ENCODE results near the gene SEC16A. TPM values are rescaled to one million over a fixed set of nuclear protein-coding genes. Genes with fewer than 3 reads are reported as not detected.

Gene SEC16A
- total and polyA plus RNA-seq, 2 experiments from 2014 or later = 42.0 to 42.7 TPM

DNA sequence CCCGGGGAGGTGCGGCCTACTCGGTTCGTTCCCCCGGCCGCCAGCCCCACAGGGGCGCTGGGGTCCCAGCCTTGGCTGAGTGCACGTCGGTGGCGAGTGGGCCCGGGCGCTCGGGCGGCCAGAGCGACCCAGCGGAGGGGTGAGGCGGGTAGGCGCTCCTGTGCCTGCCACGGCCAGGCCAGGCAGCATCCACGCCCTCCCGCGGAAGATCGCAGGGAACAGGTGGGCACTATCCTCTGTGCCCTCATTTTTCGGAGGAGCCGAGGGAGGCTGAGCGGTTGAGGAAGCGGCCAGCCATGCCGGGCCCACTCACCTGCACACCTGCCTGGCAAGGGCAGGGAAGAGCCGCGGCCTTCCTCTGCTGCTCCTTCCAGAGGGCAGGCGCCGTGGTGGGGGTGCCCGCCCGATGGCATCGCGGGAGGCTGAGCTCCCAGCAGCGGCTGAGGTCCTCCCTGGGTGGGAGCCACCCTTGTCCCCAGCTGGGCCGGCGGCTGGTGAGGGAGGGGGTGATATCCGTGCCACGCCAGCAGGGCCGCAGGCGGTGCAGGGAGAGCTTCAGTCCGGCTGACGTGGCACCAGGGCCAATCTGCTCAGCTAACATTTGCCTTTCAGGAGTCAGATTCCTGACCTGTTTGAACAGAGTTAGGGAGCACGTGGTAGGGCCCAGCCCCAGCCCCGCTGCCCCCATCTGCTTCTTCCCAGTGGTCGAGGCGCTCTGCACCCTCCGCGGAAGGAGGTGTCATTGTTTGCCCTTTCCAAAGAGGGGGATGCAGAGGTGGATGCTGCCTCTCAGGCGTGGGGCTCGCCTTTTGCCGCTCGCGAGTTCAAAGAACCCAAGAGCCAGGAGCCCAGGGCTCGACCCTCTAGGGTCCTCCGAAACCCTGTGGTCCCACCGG, 1.6 kb upstream of the SEC16A start:
- Histone ChIP-seq H3K36me3 (replicated peaks; ENCODE audit: insufficient read depth, low read depth) (no peaks in the 10 kb centered on the region), H3K27ac (peak overlapping the region; percentile 100), H3K4me2 (peak overlapping the region; percentile 87), H4K20me1 (ENCODE audit: insufficient read depth, poor library complexity, severe bottlenecking) (peaks cover 30% of the 10 kb centered on the region), H3K79me2 (peaks cover 33% of the 10 kb centered on the region), H3K4me1 (ENCODE audit: insufficient read depth) (peaks cover 6% of the 10 kb centered on the region), H3K4me3 (peak overlapping the region; percentile 48), H3K27me3 (no peaks in the 10 kb centered on the region), H3K9me2 (replicated peaks; ENCODE audit: insufficient read depth) (no peaks in the 10 kb centered on the region), H2AFZ (peak overlapping the region; percentile 55), H3K9me3 (ENCODE audit: low read depth) (no peaks in the 10 kb centered on the region)
- no peak for TF ChIP-seq EZH2phosphoT487 (IDR thresholded peaks at IDR 0.05; ENCODE audit: low read depth, severe bottlenecking, unreplicated experiment)
- no peak for TF ChIP-seq CTCF (IDR thresholded peaks at IDR 0.05; ENCODE audit: poor library complexity)
- no peak for TF ChIP-seq EZH2 (IDR thresholded peaks at IDR 0.05; ENCODE audit: borderline replicate concordance)
- DNase-seq (ENCODE audit: low spot score) = peak; percentile 41
- WGBS (ENCODE audit: low lambda C conversion rate, missing lambda C conversion rate) = 59% methylated on average over 50 of the region's 59 CpGs

- peak overlapping the region; percentile 55 for H2AFZ ChIP-seq
- no peaks in the 10 kb centered on the region for H3K27me3 ChIP-seq
These were observed 831 bp upstream of the SEC16A start for GRCh38 chr9:136483589-136484152.

GRCh38 chr9:136482046-136482792, 621 bp downstream of the SEC16A start:
- WGBS (ENCODE audit: low lambda C conversion rate, missing lambda C conversion rate) = under 1% methylated on average over 37 of the region's 39 CpGs
- peak; percentile 61 for DNase-seq (ENCODE audit: low spot score)
- Histone ChIP-seq H3K9me3 (ENCODE audit: low read depth) (no peaks in the 10 kb centered on the region), H3K27me3 (no peaks in the 10 kb centered on the region), H3K36me3 (replicated peaks; ENCODE audit: insufficient read depth, low read depth) (no peaks in the 10 kb centered on the region), H3K4me3 (peak overlapping the region; percentile 81), H3K4me1 (ENCODE audit: insufficient read depth) (peaks cover 6% of the 10 kb centered on the region), H3K9me2 (replicated peaks; ENCODE audit: insufficient read depth) (no peaks in the 10 kb centered on the region), H3K27ac (peak overlapping the region; percentile 99), H3K79me2 (peaks cover 55% of the 10 kb centered on the region), H4K20me1 (ENCODE audit: insufficient read depth, poor library complexity, severe bottlenecking) (peaks cover 50% of the 10 kb centered on the region), H2AFZ (no peak overlapping the region), H3K4me2 (peak overlapping the region; percentile 91)
- no peak for TF ChIP-seq EZH2 (IDR thresholded peaks at IDR 0.05; ENCODE audit: borderline replicate concordance)
- TF ChIP-seq EZH2phosphoT487 (IDR thresholded peaks at IDR 0.05; ENCODE audit: low read depth, severe bottlenecking, unreplicated experiment) = no peak
- TF ChIP-seq CTCF (IDR thresholded peaks at IDR 0.05; ENCODE audit: poor library complexity) = no peak

More at GRCh38 chr9:136483589-136484152, 831 bp upstream of the SEC16A start:
- H3K36me3 ChIP-seq (replicated peaks; ENCODE audit: insufficient read depth, low read depth) = no peaks in the 10 kb centered on the region
- H4K20me1 ChIP-seq (ENCODE audit: insufficient read depth, poor library complexity, severe bottlenecking) = peaks cover 38% of the 10 kb centered on the region
- peak overlapping the region; percentile 51 for H3K4me3 ChIP-seq
- DNase-seq (ENCODE audit: low spot score) = peak; percentile 98
- TF ChIP-seq CTCF (IDR thresholded peaks at IDR 0.05; ENCODE audit: poor library complexity) (no peak), EZH2 (IDR thresholded peaks at IDR 0.05; ENCODE audit: borderline replicate concordance) (no peak), EZH2phosphoT487 (IDR thresholded peaks at IDR 0.05; ENCODE audit: low read depth, severe bottlenecking, unreplicated experiment) (no peak)
- H3K79me2 ChIP-seq = peaks cover 41% of the 10 kb centered on the region
- H3K9me2 ChIP-seq (replicated peaks; ENCODE audit: insufficient read depth) = no peaks in the 10 kb centered on the region
- no peaks in the 10 kb centered on the region for H3K9me3 ChIP-seq (ENCODE audit: low read depth)
- H3K4me2 ChIP-seq = peak overlapping the region; percentile 87
- WGBS (ENCODE audit: low lambda C conversion rate, missing lambda C conversion rate) = 1% methylated on average over 54 of the region's 63 CpGs
- H3K27ac ChIP-seq = peak overlapping the region; percentile 100
- peaks cover 6% of the 10 kb centered on the region for H3K4me1 ChIP-seq (ENCODE audit: insufficient read depth)
